PC-3 (cell line): Measurements from ENCODE around the gene MRPL9.

Source experiments
- CTCF ChIP-seq: fragments of 300-600 bp; sonication (generic); conservative IDR thresholded peaks from 2 replicates; pipeline ENCODE4 v1.5.1; 2017; ENCODE audit warnings: antibody characterized with exemption, low read depth, mild to moderate bottlenecking, low read length
- EZH2 ChIP-seq: fragments of 300-600 bp; sonication (generic); IDR thresholded peaks from one replicate; pipeline ENCODE4 v1.6.1; 2017; ENCODE audit warnings: antibody characterized with exemption, mild to moderate bottlenecking, low read length; ENCODE audit not compliant: unreplicated experiment
- EZH2phosphoT487 ChIP-seq: fragments of 300-600 bp; sonication (generic); IDR thresholded peaks from 2 replicates; pipeline ENCODE4 v1.6.1; 2018; ENCODE audit warnings: mild to moderate bottlenecking, antibody characterized with exemption, low read length, borderline replicate concordance

- no peak for TF ChIP-seq EZH2phosphoT487
- no peak for TF ChIP-seq CTCF
- no peak for TF ChIP-seq EZH2
These were observed 43.2 kb downstream of the MRPL9 start for GRCh38 chr1:151720125-151720524.
